K562 treated with DMSO at 1 percent for 12 hours (cell line): ENCODE data around the gene B4GALT5. TPM values are rescaled to one million over a fixed set of nuclear protein-coding genes. Genes with fewer than 3 reads are reported as not detected.

Experiments used
- total RNA-seq: library from RNA; unstranded; fragments of 300-600 nt; gene quantifications from 2 replicates; pipeline ENCODE4 v1.2.3, GENCODE V29; 2022; ENCODE audit not compliant: insufficient read depth

Gene B4GALT5, protein sequence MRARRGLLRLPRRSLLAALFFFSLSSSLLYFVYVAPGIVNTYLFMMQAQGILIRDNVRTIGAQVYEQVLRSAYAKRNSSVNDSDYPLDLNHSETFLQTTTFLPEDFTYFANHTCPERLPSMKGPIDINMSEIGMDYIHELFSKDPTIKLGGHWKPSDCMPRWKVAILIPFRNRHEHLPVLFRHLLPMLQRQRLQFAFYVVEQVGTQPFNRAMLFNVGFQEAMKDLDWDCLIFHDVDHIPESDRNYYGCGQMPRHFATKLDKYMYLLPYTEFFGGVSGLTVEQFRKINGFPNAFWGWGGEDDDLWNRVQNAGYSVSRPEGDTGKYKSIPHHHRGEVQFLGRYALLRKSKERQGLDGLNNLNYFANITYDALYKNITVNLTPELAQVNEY
- total RNA-seq: 5.8 and 19.0 TPM in 2 replicates

DNA sequence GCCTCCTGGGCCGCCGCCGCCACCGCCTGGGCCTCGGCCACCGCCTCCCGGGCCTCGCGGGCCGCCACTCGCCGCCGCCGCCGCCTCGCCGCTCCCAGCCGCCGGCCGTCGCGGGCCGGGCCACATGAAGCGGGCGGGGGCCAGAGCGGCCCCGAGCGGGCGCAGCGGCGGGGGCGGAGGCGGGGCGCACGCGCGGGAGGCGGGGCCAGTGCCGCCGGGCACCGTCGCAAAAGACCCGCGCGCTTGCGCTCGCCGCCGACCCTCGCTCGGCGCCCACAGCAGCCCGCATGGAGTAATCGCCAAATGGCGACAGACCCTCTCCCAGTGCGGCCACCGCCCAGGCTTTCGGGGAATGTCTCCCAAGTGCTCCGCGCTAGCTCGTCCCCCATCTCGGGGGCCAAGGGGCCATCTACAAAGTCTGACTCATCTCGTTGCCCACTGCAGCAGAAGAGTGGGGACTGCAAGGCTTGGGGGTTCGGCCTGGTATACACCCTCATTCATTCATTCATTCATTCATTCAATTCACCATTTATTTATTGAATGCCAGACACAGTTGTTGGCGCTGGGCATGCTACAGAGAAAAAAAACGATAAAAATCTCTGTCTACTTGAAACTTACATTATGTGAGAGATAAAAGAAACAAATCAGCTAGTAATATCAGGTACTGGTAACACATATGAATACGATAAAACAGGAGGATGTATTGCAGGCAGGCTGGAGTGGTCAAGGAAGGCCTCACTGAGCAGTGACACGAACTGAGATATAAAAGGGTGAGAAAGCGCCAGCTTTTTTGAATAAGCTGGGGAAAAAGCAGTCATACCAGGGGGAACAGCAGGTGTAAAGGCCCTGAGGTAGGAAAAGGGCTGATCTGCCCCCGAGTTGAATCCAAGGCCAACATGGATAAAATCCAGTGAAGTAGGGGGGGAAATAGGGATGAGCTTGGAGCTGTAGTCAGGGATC, at the start of gene B4GALT5:
TSS of gene B4GALT5 (minus strand) at position 126 of the 960 bp plus-strand sequence. CDS start 188 bp downstream, outside the sequence.

Other genes with a start within 250 kb of the B4GALT5 start
- 0.14 TPM in 1 of 2 replicates, not detected in the other for gene KCNB1, start 231.2 kb downstream of the B4GALT5 start, total RNA-seq
- not detected in 2 replicates for gene PTGIS, start 145.7 kb downstream of the B4GALT5 start, total RNA-seq
- gene SLC9A8, start 99.0 kb upstream of the B4GALT5 start, total RNA-seq: 3.2 and 7.4 TPM in 2 replicates
- 3.3 and 8.8 TPM in 2 replicates for gene SPATA2, start 201.7 kb upstream of the B4GALT5 start, total RNA-seq
- gene RNF114, start 222.5 kb upstream of the B4GALT5 start, total RNA-seq: 116 and 147 TPM in 2 replicates